ENCODE measurements around the gene DCLK3. TPM values are rescaled to one million over a fixed set of nuclear protein-coding genes. Genes with fewer than 3 reads are reported as not detected.

DCLK3 gene
- total and polyA plus RNA-seq, 2 of the 8 experiments (the other 6 are each of a cell fraction or from before 2014, with no cell fraction given): 0.27 to 0.63 TPM

DNA sequence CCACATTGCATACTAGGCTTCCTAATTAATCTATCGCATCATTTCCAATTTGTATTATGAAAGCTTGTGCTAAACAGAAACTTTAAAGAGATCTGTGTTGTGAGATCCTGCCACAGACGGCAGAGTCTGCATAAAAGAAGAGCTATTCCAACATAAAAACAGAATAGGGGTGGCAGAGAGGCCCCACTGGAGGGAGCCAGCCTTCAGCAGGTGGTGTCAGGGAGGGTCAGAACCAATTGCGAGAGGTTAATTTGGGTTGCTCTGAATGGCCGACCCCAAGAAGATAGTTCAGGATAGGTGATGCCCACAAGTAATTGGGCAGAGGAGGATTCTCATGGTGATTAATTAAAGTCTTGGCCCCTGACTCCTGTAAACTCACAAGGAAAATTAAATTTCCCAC is 74.8 kb downstream of the DCLK3 start:
- no peak overlapping the region for H2BK15ac ChIP-seq (ENCODE audit: low read length)
- no peak overlapping the region for H2BK20ac ChIP-seq (ENCODE audit: low read length)
- H3K27me3 ChIP-seq (replicated peaks in 1 of 4; ENCODE audit: control insufficient read depth in 3 of 4, extremely low read depth in 1 of 4, insufficient read depth in 3 of 4, low read length in 3 of 4): no peaks in the 10 kb centered on the region
- H3K4me3 ChIP-seq (ENCODE audit: extremely low read depth in 1 of 4, insufficient read depth in 2 of 4, low read depth in 3 of 4, low read length in 4 of 4): no peak overlapping the region
- no peak overlapping the region for H3K27ac ChIP-seq (ENCODE audit: low read depth, low read length)
- H4K20me1 ChIP-seq (replicated peaks in 1 of 2; ENCODE audit: control insufficient read depth in 1 of 2, insufficient read depth in 2 of 2, low read length in 2 of 2): no peaks in the 10 kb centered on the region
- no peak for DNase-seq (ENCODE audit: low read depth in 1 of 2, low spot score in 2 of 2)
- H3K23me2 ChIP-seq (ENCODE audit: low read depth, low read length): no peaks in the 10 kb centered on the region
- H3K9me3 ChIP-seq (ENCODE audit: insufficient read depth in 2 of 2, low read depth in 1 of 2, low read length in 1 of 2): peaks cover 7 to 14% of the 10 kb centered on the region in 2 experiments; a peak in 2 of 4 replicates
- no peak overlapping the region for H3K23ac ChIP-seq (ENCODE audit: insufficient read length)
- H3K18ac ChIP-seq (ENCODE audit: extremely low read depth, low read length): no peak overlapping the region
- H3K4me2 ChIP-seq (ENCODE audit: insufficient read depth in 1 of 2, low read depth in 2 of 2, low read length in 2 of 2): no peak overlapping the region
- H3K79me1 ChIP-seq (ENCODE audit: low read depth, low read length): no peaks in the 10 kb centered on the region
- ChIA-PET CTCF (ENCODE audit: partially characterized antibody) (interaction anchor here (0.9 to 1.4 kb wide), 4 partner anchors 12 to 21 kb away, joined by 3 to 4 read pairs (median 3); no protein-coding TSS in a partner anchor), POLR2A (ENCODE audit: partially characterized antibody) (no interaction called here)
- FAIRE-seq: no peak
- no peak overlapping the region for H4K8ac ChIP-seq (ENCODE audit: extremely low read depth, insufficient read depth, low read length)
- no peak for TF ChIP-seq RBBP5 (IDR thresholded peaks at IDR 0.05; ENCODE audit: borderline replicate concordance, low read depth, low read length)
- peak in 1 of 3 experiments; percentile 6; a peak in 1 of 4 replicates for TF ChIP-seq CTCF (IDR thresholded peaks at IDR 0.05; ENCODE audit: control extremely low read depth in 1 of 3, insufficient read depth in 1 of 3, low read depth in 1 of 3, low read length in 3 of 3)
- TF ChIP-seq RAD21 (IDR thresholded peaks at IDR 0.05 in 1 of 2, conservative IDR thresholded peaks at IDR 0.05 in 1 of 2; ENCODE audit: low read depth in 2 of 2, low read length in 2 of 2): peak; percentile 27 to 38; a peak in 3 of 4 replicates
- TF ChIP-seq ZNF274 (IDR thresholded peaks at IDR 0.05; ENCODE audit: borderline replicate concordance, extremely low read depth, low read length): no peak
- TF ChIP-seq CEBPB (IDR thresholded peaks at IDR 0.05; ENCODE audit: low read depth, low read length): no peak
- H2BK12ac ChIP-seq (ENCODE audit: low read depth, low read length): no peak overlapping the region
- no peak overlapping the region for H3K56ac ChIP-seq (replicated peaks; ENCODE audit: insufficient read length, low read depth, low read length)
- no peak overlapping the region for H4K5ac ChIP-seq (ENCODE audit: insufficient read length, low read depth, low read length)
- H3K79me2 ChIP-seq (ENCODE audit: control insufficient read depth in 1 of 2, insufficient read depth in 2 of 2, low read length in 2 of 2): no peaks in the 10 kb centered on the region
- no peak overlapping the region for H2AK5ac ChIP-seq (ENCODE audit: low read depth, low read length)
- H4K91ac ChIP-seq (replicated peaks; ENCODE audit: insufficient read length, low read length): no peak overlapping the region
- no peaks in the 10 kb centered on the region for H3K4me1 ChIP-seq (replicated peaks in 1 of 4; ENCODE audit: control insufficient read depth in 3 of 4, insufficient read depth in 4 of 4, low read length in 3 of 4)
- H3K4ac ChIP-seq (replicated peaks; ENCODE audit: insufficient read length, low read depth, low read length): no peak overlapping the region
- H3K36me3 ChIP-seq (ENCODE audit: control insufficient read depth in 2 of 4, insufficient read depth in 4 of 4, low read length in 3 of 4): no peaks in the 10 kb centered on the region
- H2BK5ac ChIP-seq (ENCODE audit: low read depth, low read length): no peak overlapping the region
- H2AFZ ChIP-seq (ENCODE audit: low read length): peak overlapping the region; percentile 58; the same call in 1 of the 2 replicates
- no peak overlapping the region for H3K9ac ChIP-seq (replicated peaks in 1 of 4; ENCODE audit: extremely low read depth in 1 of 4, low read depth in 3 of 4, low read length in 3 of 4)
- WGBS, 2 experiments (ENCODE audit: extremely low coverage in 1 of 2, insufficient coverage in 1 of 2, insufficient read length in 1 of 2, insufficient replicate concordance in 2 of 2, low coverage in 1 of 2, low lambda C conversion rate in 2 of 2, missing lambda C conversion rate in 1 of 2): 95% methylated on average over 4 of the region's 4 CpGs; no CpG with 5 or more reads in 1 of the 2 experiments
- no peak overlapping the region for H2BK120ac ChIP-seq (replicated peaks; ENCODE audit: low read depth, low read length)
- no peak overlapping the region for H3K14ac ChIP-seq (ENCODE audit: insufficient read length)
